GM12801 (cell line): ENCODE measurements around the gene YES1.

ENCODE experiments used
- CTCF ChIP-seq: IDR thresholded peaks from one replicate; pipeline ENCODE4 v1.5.1; 2011; ENCODE audit warnings: control low read depth; ENCODE audit not compliant: insufficient read length; ENCODE audit errors: extremely low read depth

The YES1 gene

GRCh38 chr18:811892-812375 is at the start of gene YES1:
TSS of gene YES1 (minus strand) at chr18:812242. CDS start at chr18:756827, 55,415 bp downstream.
- TF ChIP-seq CTCF = no peak

GRCh38 chr18:857986-858385 is 45.9 kb upstream of the YES1 start:
- no peak for TF ChIP-seq CTCF

- TF ChIP-seq CTCF = no peak
These were observed 41.4 kb upstream of the YES1 start for GRCh38 chr18:853471-853870.

- no peak for TF ChIP-seq CTCF
These were observed 38.9 kb upstream of the YES1 start for GRCh38 chr18:850960-851359.

- TF ChIP-seq CTCF = no peak
These were observed 37.0 kb upstream of the YES1 start for GRCh38 chr18:849021-849420.

- TF ChIP-seq CTCF = no peak
These were observed 36.2 kb upstream of the YES1 start for GRCh38 chr18:848062-848861.

GRCh38 chr18:845152-845819 is 33.2 kb upstream of the YES1 start:
- TF ChIP-seq CTCF = no peak
